Measurements from ENCODE around the gene SAP130.

Gene SAP130

DNA sequence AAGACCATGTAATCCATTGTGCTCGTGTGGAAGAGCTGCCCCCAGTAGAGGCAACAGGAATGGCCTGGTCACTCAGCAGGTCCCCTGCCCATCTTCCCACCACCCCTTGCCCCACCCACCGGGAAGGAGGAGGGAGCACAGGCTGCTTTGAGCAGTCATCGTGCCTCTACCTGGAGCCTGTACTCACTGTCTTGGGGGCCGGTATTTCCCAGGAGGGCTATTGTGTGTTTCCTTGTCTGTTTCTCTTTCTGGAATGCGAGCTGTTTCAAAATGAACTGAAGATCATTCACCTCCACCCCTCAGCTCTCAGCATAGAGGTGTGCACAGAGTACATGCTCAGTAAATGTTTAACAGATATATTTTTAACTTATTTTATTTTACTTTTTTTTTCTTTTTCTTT is 134.4 kb downstream of the SAP130 start:
- DNase-seq (ENCODE audit: low read depth in 3 of 3) = no peak

DNA sequence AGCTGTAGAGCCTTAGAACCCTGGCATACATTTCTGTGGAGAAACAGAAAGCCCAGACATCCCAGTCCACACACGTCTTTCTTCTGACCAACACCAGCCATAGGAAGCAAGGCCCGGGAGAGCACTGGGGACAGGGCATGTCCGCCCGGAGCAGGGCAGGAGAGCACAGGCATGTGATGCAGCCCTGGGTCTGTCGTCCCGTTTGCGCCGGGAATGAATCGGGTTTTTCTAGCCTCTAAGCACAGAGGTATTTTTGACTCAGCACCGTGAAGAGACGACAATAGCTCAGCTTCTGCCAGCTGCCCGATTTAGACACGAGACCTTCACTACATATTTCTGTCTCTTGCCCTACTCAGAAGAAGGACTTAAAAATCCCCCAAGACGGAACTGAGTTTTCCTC is 134.8 kb downstream of the SAP130 start:
- DNase-seq (ENCODE audit: low read depth in 3 of 3) = no peak

DNA sequence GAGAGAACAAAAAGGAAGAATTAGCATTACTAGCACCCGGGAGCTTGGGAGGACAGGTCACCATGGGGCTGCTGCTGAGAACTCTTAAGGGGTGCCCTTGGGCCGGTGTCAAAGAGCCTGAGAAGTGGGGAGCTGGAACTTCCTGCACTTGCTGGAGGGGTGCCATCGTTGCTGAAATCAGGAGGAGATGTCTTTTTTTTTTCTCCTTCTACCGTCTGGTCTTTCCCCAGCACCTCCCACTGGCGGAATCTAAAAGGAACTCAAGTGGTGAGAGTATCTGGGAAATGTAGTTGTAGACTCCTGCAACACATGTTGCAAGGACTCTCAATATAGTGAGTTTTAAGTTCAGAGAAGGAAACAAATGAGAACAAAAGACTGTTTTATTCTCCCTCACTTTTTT is 136.0 kb downstream of the SAP130 start:
- DNase-seq (ENCODE audit: low read depth in 3 of 3) = no peak
